H9 (cell line): ENCODE results near the gene ETHE1. TPM values are rescaled to one million over a fixed set of nuclear protein-coding genes. Genes with fewer than 3 reads are reported as not detected.

Experiments
- DNase-seq: peaks from one replicate; pipeline ENCODE4 v3.0.0-alpha.2; 2017
- H2AFZ ChIP-seq: one replicate; pipeline ENCODE4 v1.6.1; 2013; ENCODE audit warnings: mild to moderate bottlenecking, low read length, control low read depth, moderate library complexity
- H2AK5ac ChIP-seq: 2 replicates; pipeline ENCODE4 v1.6.1; 2013; ENCODE audit warnings: low read length, control low read depth, mixed read lengths; ENCODE audit not compliant: insufficient read length
- H2BK120ac ChIP-seq: one replicate; pipeline ENCODE4 v1.6.1; 2013; ENCODE audit warnings: low read depth, mild to moderate bottlenecking, low read length, control low read depth, inconsistent platforms; ENCODE audit not compliant: poor library complexity, severe bottlenecking
- H2BK12ac ChIP-seq: 2 replicates; pipeline ENCODE4 v1.6.1; 2013; ENCODE audit warnings: low read length, control low read depth, mixed read lengths, low read depth; ENCODE audit not compliant: insufficient read length
- H2BK15ac ChIP-seq: 2 replicates; pipeline ENCODE4 v1.6.1; 2013; ENCODE audit warnings: low read depth, low read length, control low read depth
- H2BK20ac ChIP-seq: one replicate; pipeline ENCODE4 v1.6.1; 2013; ENCODE audit warnings: low read depth, mild to moderate bottlenecking, low read length, control low read depth, inconsistent platforms; ENCODE audit not compliant: poor library complexity, severe bottlenecking
- H2BK5ac ChIP-seq: 2 replicates; pipeline ENCODE4 v1.6.1; 2013; ENCODE audit warnings: low read length, control low read depth, mixed read lengths; ENCODE audit not compliant: insufficient read length
- H3K14ac ChIP-seq: 2 replicates; pipeline ENCODE4 v1.6.1; 2013; ENCODE audit warnings: low read length, control low read depth; ENCODE audit not compliant: insufficient read depth
- H3K18ac ChIP-seq: 2 replicates; pipeline ENCODE4 v1.6.1; 2013; ENCODE audit warnings: low read depth, mild to moderate bottlenecking, mixed read lengths, low read length, control low read depth; ENCODE audit not compliant: insufficient read length
- H3K23ac ChIP-seq: 2 replicates; pipeline ENCODE4 v1.6.1; 2013; ENCODE audit warnings: low read length, control low read depth, mixed read lengths, low read depth; ENCODE audit not compliant: insufficient read length
- H3K23me2 ChIP-seq: 2 replicates; pipeline ENCODE4 v1.6.1; 2013; ENCODE audit warnings: low read depth, mild to moderate bottlenecking, mixed read lengths, low read length, control low read depth; ENCODE audit not compliant: insufficient read length, poor library complexity, severe bottlenecking
- H3K27ac ChIP-seq: 2 replicates; pipeline ENCODE4 v1.5.1; 2013; ENCODE audit warnings: low read length, control low read depth, mixed read lengths, low read depth; ENCODE audit not compliant: insufficient read length
- H3K27me3 ChIP-seq: 2 replicates; pipeline ENCODE4 v1.6.1; 2013; ENCODE audit warnings: low read length, control low read depth, inconsistent platforms; ENCODE audit not compliant: insufficient read depth
- H3K4ac ChIP-seq: 2 replicates; pipeline ENCODE4 v1.6.1; 2013; ENCODE audit warnings: low read depth, mild to moderate bottlenecking, control low read depth, inconsistent platforms, low read length, moderate library complexity
- H3K4me1 ChIP-seq: 2 replicates; pipeline ENCODE4 v1.6.1; 2013; ENCODE audit warnings: low read length, control low read depth, inconsistent platforms; ENCODE audit not compliant: insufficient read depth
- H3K4me2 ChIP-seq: 2 replicates; pipeline ENCODE4 v1.6.1; 2013; ENCODE audit warnings: low read length, control low read depth, mixed read lengths; ENCODE audit not compliant: insufficient read length, insufficient read depth
- H3K56ac ChIP-seq: 2 replicates; pipeline ENCODE4 v1.6.1; 2013; ENCODE audit warnings: low read depth, mild to moderate bottlenecking, mixed read lengths, low read length, control low read depth; ENCODE audit not compliant: insufficient read length
- H3K79me1 ChIP-seq: 2 replicates; pipeline ENCODE4 v1.6.1; 2013; ENCODE audit warnings: low read depth, mild to moderate bottlenecking, moderate library complexity, low read length, control low read depth, inconsistent platforms; ENCODE audit not compliant: insufficient read depth, poor library complexity, severe bottlenecking
- H3K79me2 ChIP-seq: 2 replicates; pipeline ENCODE4 v1.6.1; 2013; ENCODE audit warnings: low read length, control low read depth, inconsistent platforms; ENCODE audit not compliant: insufficient read depth
- H3K9ac ChIP-seq: 2 replicates; pipeline ENCODE4 v1.6.1; 2013; ENCODE audit warnings: low read length, control low read depth, mixed read lengths; ENCODE audit not compliant: insufficient read length; ENCODE audit errors: extremely low read depth
- H3K9me3 ChIP-seq: one replicate; pipeline ENCODE4 v1.6.1; 2013; ENCODE audit warnings: low read depth, low read length, inconsistent platforms; ENCODE audit not compliant: control insufficient read depth
- H3T11ph ChIP-seq: one replicate; pipeline ENCODE4 v1.6.1; 2013; ENCODE audit warnings: mild to moderate bottlenecking, low read length, control low read depth, inconsistent platforms
- H4K20me1 ChIP-seq: one replicate; pipeline ENCODE4 v1.6.1; 2013; ENCODE audit not compliant: control insufficient read depth, insufficient read length, insufficient read depth
- H4K5ac ChIP-seq: 2 replicates; pipeline ENCODE4 v1.6.1; 2013; ENCODE audit warnings: low read depth, mild to moderate bottlenecking, mixed read lengths, low read length, control low read depth; ENCODE audit not compliant: insufficient read length
- H4K8ac ChIP-seq: replicated peaks from 2 replicates; pipeline ENCODE4 v1.6.1; 2013; ENCODE audit warnings: low read length, control low read depth, mixed read lengths, low read depth; ENCODE audit not compliant: insufficient read length
- H4K91ac ChIP-seq: 2 replicates; pipeline ENCODE4 v1.6.1; 2013; ENCODE audit warnings: low read depth, mild to moderate bottlenecking, moderate library complexity, mixed read lengths, low read length, control low read depth; ENCODE audit not compliant: insufficient read length
- H3K27ac Mint-ChIP-seq, 3 experiments: 2 replicates in 2 of 3; 3 replicates in 1 of 3; pipeline ENCODE4 v1.8.0; 2020 to 2021; ENCODE audit warnings: mixed read lengths in 3 of 3, mild to moderate bottlenecking in 1 of 3, moderate library complexity in 1 of 3
- H3K27me3 Mint-ChIP-seq: 2 replicates; pipeline ENCODE4 v1.8.0; 2021; ENCODE audit warnings: low read depth, mild to moderate bottlenecking, moderate library complexity, mixed read lengths
- H3K36me3 Mint-ChIP-seq, 3 experiments: 2 replicates in 2 of 3; 3 replicates in 1 of 3; pipeline ENCODE4 v1.8.0; 2020 to 2021; ENCODE audit warnings: low read depth in 3 of 3, mixed read lengths in 3 of 3; ENCODE audit not compliant: insufficient read depth in 1 of 3
- H3K4me1 Mint-ChIP-seq, 2 experiments: 2 replicates each; pipeline ENCODE4 v1.8.0; 2020; ENCODE audit warnings: mixed read lengths in 2 of 2
- H3K4me3 Mint-ChIP-seq, 2 experiments: 2 replicates in 1 of 2; 3 replicates in 1 of 2; pipeline ENCODE4 v1.8.0; 2020 to 2021; ENCODE audit warnings: mild to moderate bottlenecking in 2 of 2, mixed read lengths in 2 of 2, moderate library complexity in 1 of 2
- H3K9me3 Mint-ChIP-seq, 2 experiments: 2 replicates in 1 of 2; 3 replicates in 1 of 2; pipeline ENCODE4 v1.8.0; 2020; ENCODE audit warnings: mild to moderate bottlenecking in 2 of 2, mixed read lengths in 2 of 2, moderate library complexity in 1 of 2
- WGBS: extraction: QIAGEN DNeasy Blood & Tissue Kit; methylation state at CpG from one replicate; pipeline ENCODE4 v1.1.7; 2013; ENCODE audit warnings: missing lambda C conversion rate, low lambda C conversion rate, mixed read lengths; ENCODE audit not compliant: insufficient read length; ENCODE audit errors: extremely low coverage; 5-methylcytosine and 5-hydroxymethylcytosine counted together
- total RNA-seq: library from RNA; stranded (reverse); gene quantifications from 2 replicates; pipeline ENCODE4 v1.2.1, GENCODE V29; 2021
- TF ChIP-seq, protein P1 (sequence below): fragments of 200-600 bp; sonication (generic); conservative IDR thresholded peaks from 3 replicates; pipeline ENCODE4 v1.8.0; 2021; ENCODE audit warnings: antibody characterized with exemption, mild to moderate bottlenecking

Gene ETHE1
- total RNA-seq, 1 experiment from 2014 or later, result 18.8 TPM

DNA sequence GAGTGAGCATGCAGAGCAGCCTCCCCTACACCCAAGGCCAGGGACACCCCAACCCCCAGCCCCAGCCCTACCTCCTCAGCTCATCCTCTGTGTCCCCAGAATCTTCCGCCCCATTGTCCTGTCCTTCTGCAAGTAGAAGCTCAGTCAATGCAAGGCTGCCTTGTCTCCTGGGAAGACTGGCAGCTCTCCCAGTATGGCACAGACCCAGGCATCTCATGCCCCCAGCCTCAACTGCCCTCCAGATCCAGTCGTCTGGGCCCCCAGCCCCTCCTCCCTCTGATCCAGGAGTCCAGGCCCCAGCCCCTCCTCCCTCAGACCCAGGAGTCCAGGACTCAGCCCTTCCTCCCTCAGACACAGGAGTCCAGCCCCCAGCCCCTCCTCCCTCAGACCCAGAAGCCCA, 19.0 kb upstream of the ETHE1 start:
- no peak overlapping the region for H2AK5ac ChIP-seq
- H2BK20ac ChIP-seq, result no peak overlapping the region
- no peak for DNase-seq
- no peak overlapping the region for H2BK5ac ChIP-seq
- H3K4ac ChIP-seq, result no peak overlapping the region
- no peaks in the 10 kb centered on the region for H3K23me2 ChIP-seq
- Mint-ChIP-seq H3K4me3 (no peak overlapping the region), H3K36me3 (peaks cover 27 to 79% (median 64%) of the 10 kb centered on the region in 3 experiments), H3K27ac (no peak overlapping the region; a peak in 1 of 7 replicates), H3K9me3 (no peaks in the 10 kb centered on the region), H3K27me3 (no peaks in the 10 kb centered on the region), H3K4me1 (no peaks in the 10 kb centered on the region)
- H2BK12ac ChIP-seq, result no peak overlapping the region
- H2AFZ ChIP-seq, result no peak overlapping the region
- H3K23ac ChIP-seq, result no peak overlapping the region
- H2BK120ac ChIP-seq, result no peak overlapping the region
- no peak overlapping the region for H3K14ac ChIP-seq
- no peak overlapping the region for H3K27ac ChIP-seq
- no peaks in the 10 kb centered on the region for H3K4me1 ChIP-seq
- no peak overlapping the region for H3K56ac ChIP-seq
- H3K18ac ChIP-seq, result no peak overlapping the region
- no peak overlapping the region for H3K4me2 ChIP-seq
- no peak overlapping the region for H3T11ph ChIP-seq
- TF ChIP-seq, protein P1, sequence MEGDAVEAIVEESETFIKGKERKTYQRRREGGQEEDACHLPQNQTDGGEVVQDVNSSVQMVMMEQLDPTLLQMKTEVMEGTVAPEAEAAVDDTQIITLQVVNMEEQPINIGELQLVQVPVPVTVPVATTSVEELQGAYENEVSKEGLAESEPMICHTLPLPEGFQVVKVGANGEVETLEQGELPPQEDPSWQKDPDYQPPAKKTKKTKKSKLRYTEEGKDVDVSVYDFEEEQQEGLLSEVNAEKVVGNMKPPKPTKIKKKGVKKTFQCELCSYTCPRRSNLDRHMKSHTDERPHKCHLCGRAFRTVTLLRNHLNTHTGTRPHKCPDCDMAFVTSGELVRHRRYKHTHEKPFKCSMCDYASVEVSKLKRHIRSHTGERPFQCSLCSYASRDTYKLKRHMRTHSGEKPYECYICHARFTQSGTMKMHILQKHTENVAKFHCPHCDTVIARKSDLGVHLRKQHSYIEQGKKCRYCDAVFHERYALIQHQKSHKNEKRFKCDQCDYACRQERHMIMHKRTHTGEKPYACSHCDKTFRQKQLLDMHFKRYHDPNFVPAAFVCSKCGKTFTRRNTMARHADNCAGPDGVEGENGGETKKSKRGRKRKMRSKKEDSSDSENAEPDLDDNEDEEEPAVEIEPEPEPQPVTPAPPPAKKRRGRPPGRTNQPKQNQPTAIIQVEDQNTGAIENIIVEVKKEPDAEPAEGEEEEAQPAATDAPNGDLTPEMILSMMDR, result no peak
- WGBS, result no CpG with 5 or more reads among the region's 2 CpGs
- H4K91ac ChIP-seq, result no peak overlapping the region
- H3K9me3 ChIP-seq, result no peaks in the 10 kb centered on the region
- H3K79me2 ChIP-seq, result no peaks in the 10 kb centered on the region
- H4K8ac ChIP-seq, result no peak overlapping the region
- no peaks in the 10 kb centered on the region for H3K79me1 ChIP-seq
- no peak overlapping the region for H3K9ac ChIP-seq
- no peaks in the 10 kb centered on the region for H3K27me3 ChIP-seq
- no peak overlapping the region for H2BK15ac ChIP-seq
- H4K5ac ChIP-seq, result no peak overlapping the region
- no peaks in the 10 kb centered on the region for H4K20me1 ChIP-seq
